Panc1 (cell line): ENCODE results near the gene CCDC121.

Experiments
- CTCF ChIP-seq: fragments of 450-650 bp; IDR thresholded peaks from 2 replicates; pipeline ENCODE4 v1.5.1; 2017; ENCODE audit warnings: mild to moderate bottlenecking
- POLR2AphosphoS5 ChIP-seq: IDR thresholded peaks from 2 replicates; pipeline ENCODE4 v1.6.1; 2012; ENCODE audit warnings: mild to moderate bottlenecking, low read depth, low read length, moderate library complexity
- REST ChIP-seq, 2 experiments: IDR thresholded peaks; 2 replicates each; pipeline ENCODE4 v1.6.1; 2011 to 2012; ENCODE audit warnings: low read depth in 2 of 2, control low read depth in 1 of 2, low read length in 1 of 2, mild to moderate bottlenecking in 1 of 2, moderate library complexity in 1 of 2; ENCODE audit not compliant: insufficient read depth in 1 of 2
- SIN3A ChIP-seq: IDR thresholded peaks from 2 replicates; pipeline ENCODE4 v1.6.1; 2012; ENCODE audit warnings: low read depth, mild to moderate bottlenecking, low read length, moderate library complexity, borderline replicate concordance; ENCODE audit not compliant: insufficient read depth
- TCF7L2 ChIP-seq: IDR thresholded peaks from 2 replicates; pipeline ENCODE4 v1.6.1; 2011; ENCODE audit warnings: mild to moderate bottlenecking, low read depth, low read length, inconsistent platforms

DNA sequence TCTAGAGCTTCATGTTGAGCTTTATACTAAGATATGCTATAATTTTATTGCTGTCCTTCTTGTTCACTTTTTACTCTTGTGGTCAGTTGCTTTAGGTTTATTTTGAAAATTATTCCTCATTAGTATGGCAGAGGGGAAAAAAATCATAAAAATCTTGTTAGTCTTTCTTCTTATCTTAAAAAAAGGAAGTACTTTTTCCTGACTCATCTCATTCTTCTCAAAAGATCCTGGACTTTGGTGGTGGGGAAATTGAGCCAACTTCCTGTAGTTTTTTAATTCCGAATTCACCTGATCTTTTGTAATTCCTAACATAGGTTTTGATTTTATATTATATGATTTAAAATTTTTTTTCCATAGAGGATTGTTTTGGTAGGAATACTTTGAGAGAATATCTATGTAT, 38.6 kb upstream of the CCDC121 start:
- TF ChIP-seq CTCF (no peak), SIN3A (no peak), POLR2AphosphoS5 (no peak), REST (IDR thresholded peaks at IDR 0.05; ENCODE audit: insufficient read depth in 1 of 2, low read depth in 2 of 2, low read length in 1 of 2) (no peak), TCF7L2 (no peak)
